CD14-positive monocyte (primary cell): Measurements from ENCODE around the gene RPTOR. TPM values are rescaled to one million over a fixed set of nuclear protein-coding genes. Genes with fewer than 3 reads are reported as not detected.

ENCODE experiments used
- DNase-seq, 3 donors: peaks; one replicate each; pipeline ENCODE4 v3.0.0-alpha.2; 2011 to 2022
- H2AFZ ChIP-seq: 2 replicates; pipeline ENCODE4 v1.6.0; 2012; ENCODE audit warnings: mild to moderate bottlenecking, low read depth, low read length, inconsistent platforms; ENCODE audit not compliant: insufficient read depth, poor library complexity, severe bottlenecking
- H3K27ac ChIP-seq, 2 donors: 1 replicate in 1 of 2; 2 replicates in 1 of 2; pipeline ENCODE4 v1.5.1; 2012 to 2013; ENCODE audit warnings: low read length in 2 of 2, control low read depth in 1 of 2, inconsistent platforms in 1 of 2, low read depth in 1 of 2, mild to moderate bottlenecking in 1 of 2
- H3K27me3 ChIP-seq, 2 donors: one replicate each; pipeline versions ENCODE4 v1.6.0 to v1.6.1; 2011 to 2013; ENCODE audit warnings: low read length in 2 of 2; ENCODE audit not compliant: control insufficient read depth in 2 of 2, insufficient read depth in 2 of 2
- H3K36me3 ChIP-seq, 2 donors: replicated peaks in 1 of 2; 1 replicate in 1 of 2; 2 replicates in 1 of 2; pipeline versions ENCODE4 v1.5.1 to v1.6.1; 2012 to 2013; ENCODE audit warnings: low read length in 2 of 2, control low read depth in 1 of 2, inconsistent platforms in 1 of 2, mild to moderate bottlenecking in 1 of 2; ENCODE audit not compliant: insufficient read depth in 2 of 2, control insufficient read depth in 1 of 2
- H3K4me1 ChIP-seq, 2 donors: 1 replicate in 1 of 2; 2 replicates in 1 of 2; pipeline versions ENCODE4 v1.5.1 to v1.6.1; 2012 to 2013; ENCODE audit warnings: low read length in 2 of 2, control low read depth in 1 of 2, inconsistent platforms in 1 of 2, mild to moderate bottlenecking in 1 of 2, moderate library complexity in 1 of 2; ENCODE audit not compliant: insufficient read depth in 2 of 2, control insufficient read depth in 1 of 2
- H3K4me2 ChIP-seq: replicated peaks from 2 replicates; pipeline ENCODE3; 2012; ENCODE audit warnings: low read length, moderate library complexity, mild to moderate bottlenecking; ENCODE audit not compliant: poor library complexity, severe bottlenecking; ENCODE audit errors: extremely low read depth
- H3K4me3 ChIP-seq, 3 experiments: fragments of 200-600 bp in 1 of 3; sonication (generic) in 1 of 3; replicated peaks in 1 of 3; 1 replicate in 2 of 3; 2 replicates in 1 of 3; pipeline ENCODE4 v1.5.1; 2011 to 2013; ENCODE audit warnings: low read length in 3 of 3, mild to moderate bottlenecking in 3 of 3, control low read depth in 2 of 3, low read depth in 2 of 3, inconsistent platforms in 1 of 3, moderate library complexity in 1 of 3
- H3K79me2 ChIP-seq: 2 replicates; pipeline ENCODE4 v1.6.0; 2012; ENCODE audit warnings: mild to moderate bottlenecking, control low read depth, inconsistent platforms, low read length, moderate library complexity; ENCODE audit not compliant: insufficient read depth
- H3K9ac ChIP-seq: 2 replicates; pipeline ENCODE4 v1.6.0; 2017; ENCODE audit warnings: low read length, mild to moderate bottlenecking; ENCODE audit not compliant: insufficient read depth, poor library complexity, severe bottlenecking
- H3K9me3 ChIP-seq, 2 donors: replicated peaks in 1 of 2; 1 replicate in 1 of 2; 2 replicates in 1 of 2; pipeline versions ENCODE4 v1.5.1 to v1.6.1; 2012 to 2013; ENCODE audit warnings: low read length in 2 of 2, control low read depth in 1 of 2; ENCODE audit not compliant: control insufficient read depth in 1 of 2, insufficient read depth in 1 of 2
- H4K20me1 ChIP-seq: 2 replicates; pipeline ENCODE4 v1.6.0; 2012; ENCODE audit warnings: mild to moderate bottlenecking, low read length, control low read depth, moderate library complexity; ENCODE audit not compliant: insufficient read depth
- H3K27ac Mint-ChIP-seq, 7 donors: one replicate each; pipeline ENCODE4 v1.8.0; 2020; ENCODE audit warnings: mild to moderate bottlenecking in 7 of 7, mixed read lengths in 7 of 7, moderate library complexity in 6 of 7, inconsistent platforms in 2 of 7
- H3K27me3 Mint-ChIP-seq, 3 donors: one replicate each; pipeline ENCODE4 v1.8.0; 2021 to 2022; ENCODE audit warnings: low read depth in 3 of 3, mild to moderate bottlenecking in 3 of 3, mixed read lengths in 3 of 3, moderate library complexity in 3 of 3, inconsistent platforms in 1 of 3
- H3K36me3 Mint-ChIP-seq, 2 donors: one replicate each; pipeline ENCODE4 v1.8.0; 2020; ENCODE audit warnings: mixed read lengths in 2 of 2, inconsistent platforms in 1 of 2, mild to moderate bottlenecking in 1 of 2
- H3K4me1 Mint-ChIP-seq: one replicate; pipeline ENCODE4 v1.8.0; 2020; ENCODE audit warnings: mild to moderate bottlenecking, mixed read lengths
- H3K4me3 Mint-ChIP-seq, 2 donors: one replicate each; pipeline ENCODE4 v1.8.0; 2020; ENCODE audit warnings: mild to moderate bottlenecking in 2 of 2, mixed read lengths in 2 of 2, moderate library complexity in 1 of 2
- H3K9me3 Mint-ChIP-seq, 7 donors: one replicate each; pipeline ENCODE4 v1.8.0; 2020 to 2022; ENCODE audit warnings: mixed read lengths in 7 of 7, mild to moderate bottlenecking in 6 of 7, moderate library complexity in 6 of 7, inconsistent platforms in 2 of 7
- WGBS: methylation state at CpG from one replicate; pipeline ENCODE4 v1.1.5; 2013; ENCODE audit warnings: missing lambda C conversion rate; ENCODE audit not compliant: insufficient coverage; 5-methylcytosine and 5-hydroxymethylcytosine counted together
- intact Hi-C, 2 donors: fragments of 100-400 bp; cut with micrococcal nuclease; formaldehyde crosslinking; loops; one replicate each; pipeline versions ENCODE4 v1.15.0 to v1.15.1; 2023
- polyA plus RNA-seq, 3 donors: library from polyadenylated mRNA; depleted of rRNA in 1 of 3; unstranded in 2 of 3; stranded (reverse) in 1 of 3; fragments of 300-500 nt in 2 of 3; fragments of >200 nt in 1 of 3; fragmentation: Illumina TruSeq in 2 of 3; gene quantifications; 1 replicate in 2 of 3; 2 replicates in 1 of 3; pipeline ENCODE4 v1.2.3, GENCODE V29; 2012 to 2021
- TF ChIP-seq, protein P1 (sequence below): fragments of 200-600 bp; IDR thresholded peaks from one replicate; pipeline ENCODE4 v1.8.0; 2022; ENCODE audit warnings: antibody characterized with exemption, mild to moderate bottlenecking

RPTOR gene
- polyA plus RNA-seq, 3 donors = 1.1 to 8.7 (median 2.6) TPM

- intact Hi-C loops = no loop called here
- peaks cover 30% of the 10 kb centered on the region for H4K20me1 ChIP-seq
- no peaks in the 10 kb centered on the region for H3K4me1 ChIP-seq
- peaks cover 0 to 7% of the 10 kb centered on the region in 2 donors for H3K36me3 ChIP-seq
- H3K36me3 Mint-ChIP-seq = peaks cover 16 to 20% of the 10 kb centered on the region in 2 donors
- no peak overlapping the region for H3K4me2 ChIP-seq
- no peak overlapping the region for H2AFZ ChIP-seq
- TF ChIP-seq, protein P1, sequence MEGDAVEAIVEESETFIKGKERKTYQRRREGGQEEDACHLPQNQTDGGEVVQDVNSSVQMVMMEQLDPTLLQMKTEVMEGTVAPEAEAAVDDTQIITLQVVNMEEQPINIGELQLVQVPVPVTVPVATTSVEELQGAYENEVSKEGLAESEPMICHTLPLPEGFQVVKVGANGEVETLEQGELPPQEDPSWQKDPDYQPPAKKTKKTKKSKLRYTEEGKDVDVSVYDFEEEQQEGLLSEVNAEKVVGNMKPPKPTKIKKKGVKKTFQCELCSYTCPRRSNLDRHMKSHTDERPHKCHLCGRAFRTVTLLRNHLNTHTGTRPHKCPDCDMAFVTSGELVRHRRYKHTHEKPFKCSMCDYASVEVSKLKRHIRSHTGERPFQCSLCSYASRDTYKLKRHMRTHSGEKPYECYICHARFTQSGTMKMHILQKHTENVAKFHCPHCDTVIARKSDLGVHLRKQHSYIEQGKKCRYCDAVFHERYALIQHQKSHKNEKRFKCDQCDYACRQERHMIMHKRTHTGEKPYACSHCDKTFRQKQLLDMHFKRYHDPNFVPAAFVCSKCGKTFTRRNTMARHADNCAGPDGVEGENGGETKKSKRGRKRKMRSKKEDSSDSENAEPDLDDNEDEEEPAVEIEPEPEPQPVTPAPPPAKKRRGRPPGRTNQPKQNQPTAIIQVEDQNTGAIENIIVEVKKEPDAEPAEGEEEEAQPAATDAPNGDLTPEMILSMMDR = no peak
- no peaks in the 10 kb centered on the region for H3K9me3 ChIP-seq
- no peak overlapping the region for H3K9ac ChIP-seq
- H3K79me2 ChIP-seq = peaks cover 8% of the 10 kb centered on the region
- H3K9me3 Mint-ChIP-seq = no peaks in the 10 kb centered on the region
- no peak overlapping the region for H3K4me3 ChIP-seq
- peaks cover 0 to 5% (median 4%) of the 10 kb centered on the region in 3 donors for H3K27me3 Mint-ChIP-seq
- peaks cover 18% of the 10 kb centered on the region for H3K4me1 Mint-ChIP-seq
- WGBS = 98% methylated on average over 10 of the region's 12 CpGs
- no peaks in the 10 kb centered on the region for H3K27me3 ChIP-seq
- no peak overlapping the region for H3K27ac Mint-ChIP-seq
- no peak overlapping the region for H3K4me3 Mint-ChIP-seq
- no peak overlapping the region for H3K27ac ChIP-seq
- no peak for DNase-seq
Measured at GRCh38 chr17:80666867-80667266, 122.2 kb downstream of the RPTOR start.

DNA sequence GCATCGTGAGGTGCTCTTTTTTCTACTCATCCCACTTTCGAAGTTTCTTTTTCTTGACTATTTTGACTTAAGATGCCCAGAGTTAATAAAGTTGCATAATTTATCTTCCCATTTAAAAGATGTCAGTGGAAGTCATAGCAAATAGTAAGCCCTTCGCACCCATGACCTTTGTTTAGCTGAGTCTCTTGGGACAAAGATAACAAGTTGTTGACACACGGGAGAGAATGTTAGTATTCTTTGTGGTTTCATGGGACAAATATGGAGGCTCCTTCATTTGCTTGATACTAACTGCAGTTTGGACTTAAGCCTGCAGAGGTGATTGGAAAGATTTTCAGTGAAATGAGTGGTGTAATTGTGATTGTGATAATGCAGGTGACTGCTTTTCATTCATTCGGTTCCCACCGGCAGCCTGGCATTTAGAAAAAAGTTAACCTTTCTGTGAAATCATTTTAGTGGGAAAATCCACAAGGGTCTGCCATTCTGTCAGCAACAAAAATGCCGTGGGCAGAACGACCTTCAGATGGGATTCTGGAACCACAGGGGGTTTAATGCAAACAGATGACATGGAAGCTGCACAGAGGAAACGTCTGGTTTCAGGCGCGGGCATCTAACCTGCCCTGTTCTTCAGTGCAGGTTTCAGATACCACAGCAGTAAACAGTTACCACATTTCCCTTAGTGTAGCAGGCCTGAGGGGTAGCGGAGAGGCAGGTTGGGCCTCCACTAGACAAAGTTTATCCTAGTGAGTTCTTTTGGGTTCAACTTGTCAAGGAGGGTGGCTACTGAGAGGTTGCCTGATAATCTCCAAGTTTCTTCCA is 123.0 kb downstream of the RPTOR start:
- intact Hi-C loops = no loop called here
- H3K27ac Mint-ChIP-seq = no peak overlapping the region
- peaks cover 0 to 5% (median 4%) of the 10 kb centered on the region in 3 donors for H3K27me3 Mint-ChIP-seq
- no peaks in the 10 kb centered on the region for H3K27me3 ChIP-seq
- H3K4me2 ChIP-seq = no peak overlapping the region
- H3K9ac ChIP-seq = no peak overlapping the region
- H3K27ac ChIP-seq = no peak overlapping the region
- H4K20me1 ChIP-seq = peaks cover 24% of the 10 kb centered on the region
- TF ChIP-seq, protein P1 = no peak
- 93% methylated on average over 6 of the region's 12 CpGs for WGBS
- H3K4me3 ChIP-seq = no peak overlapping the region
- H3K36me3 ChIP-seq = peaks cover 0 to 7% of the 10 kb centered on the region in 2 donors
- H2AFZ ChIP-seq = no peak overlapping the region
- H3K79me2 ChIP-seq = peaks cover 3% of the 10 kb centered on the region
- H3K4me3 Mint-ChIP-seq = no peak overlapping the region
- H3K4me1 Mint-ChIP-seq = peaks cover 18% of the 10 kb centered on the region
- H3K36me3 Mint-ChIP-seq = peaks cover 16 to 20% of the 10 kb centered on the region in 2 donors
- H3K9me3 Mint-ChIP-seq = no peaks in the 10 kb centered on the region
- H3K4me1 ChIP-seq = no peaks in the 10 kb centered on the region
- H3K9me3 ChIP-seq = no peaks in the 10 kb centered on the region
- no peak for DNase-seq
